Nephron (organoid): Measurements from ENCODE around the gene OSBPL3.

ENCODE experiments used
- H3K27ac Mint-ChIP-seq, 3 experiments: 2 replicates each; pipeline ENCODE4 v1.8.0; 2020; ENCODE audit warnings: mixed read lengths in 3 of 3, mild to moderate bottlenecking in 2 of 3, moderate library complexity in 1 of 3
- H3K27me3 Mint-ChIP-seq: 2 replicates; pipeline ENCODE4 v1.8.0; 2021; ENCODE audit warnings: low read depth, mild to moderate bottlenecking, moderate library complexity, mixed read lengths
- H3K36me3 Mint-ChIP-seq: 2 replicates; pipeline ENCODE4 v1.8.0; 2020; ENCODE audit warnings: low read depth, mixed read lengths
- H3K4me1 Mint-ChIP-seq: 2 replicates; pipeline ENCODE4 v1.8.0; 2020; ENCODE audit warnings: mixed read lengths
- H3K4me3 Mint-ChIP-seq, 3 experiments: 2 replicates each; pipeline ENCODE4 v1.8.0; 2020; ENCODE audit warnings: mild to moderate bottlenecking in 3 of 3, mixed read lengths in 3 of 3, moderate library complexity in 2 of 3
- H3K9me3 Mint-ChIP-seq: 2 replicates; pipeline ENCODE4 v1.8.0; 2020; ENCODE audit warnings: mixed read lengths
- TF ChIP-seq, protein P1 (sequence below), 3 experiments: fragments of 200-600 bp; sonication (generic); IDR thresholded peaks; one replicate each; pipeline ENCODE4 v1.5.0; 2021; ENCODE audit warnings: antibody characterized with exemption in 3 of 3; ENCODE audit not compliant: unreplicated experiment in 3 of 3

The OSBPL3 gene

DNA sequence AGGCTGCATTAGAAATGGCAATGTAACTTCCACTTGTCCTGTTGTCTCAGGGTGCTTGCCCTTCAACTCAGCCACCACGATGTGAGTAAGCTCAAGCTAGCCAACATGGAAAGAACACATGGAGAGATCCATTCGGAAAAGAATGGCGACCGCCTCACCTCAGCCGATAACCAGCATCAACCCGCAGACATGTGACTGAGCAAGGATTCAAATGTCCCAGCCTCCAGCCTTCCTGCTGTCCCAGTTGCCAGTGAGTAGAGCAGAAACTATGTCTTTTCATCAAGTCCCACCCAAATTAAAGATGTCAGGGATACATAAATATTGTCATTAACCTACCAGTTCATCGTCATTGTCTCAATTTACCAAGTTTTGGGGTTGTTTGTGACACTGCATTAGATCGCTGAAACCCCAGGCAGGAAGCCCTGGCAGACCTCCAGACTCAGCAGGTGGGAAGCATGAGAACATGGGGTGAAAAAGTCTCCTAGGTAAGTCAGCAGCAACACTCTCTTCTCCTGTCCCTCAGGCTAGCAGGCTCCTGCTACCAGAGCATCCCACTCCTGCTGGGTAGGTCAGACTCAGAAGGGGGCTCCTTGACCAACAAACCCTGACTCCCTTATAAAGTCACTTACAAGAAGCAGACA lies 67.0 kb downstream of the OSBPL3 start:
- Mint-ChIP-seq H3K4me3 (no peak overlapping the region), H3K9me3 (no peaks in the 10 kb centered on the region), H3K27ac (no peak overlapping the region), H3K36me3 (no peaks in the 10 kb centered on the region), H3K4me1 (peaks cover 12% of the 10 kb centered on the region), H3K27me3 (peaks cover 4% of the 10 kb centered on the region)
- TF ChIP-seq, protein P1, sequence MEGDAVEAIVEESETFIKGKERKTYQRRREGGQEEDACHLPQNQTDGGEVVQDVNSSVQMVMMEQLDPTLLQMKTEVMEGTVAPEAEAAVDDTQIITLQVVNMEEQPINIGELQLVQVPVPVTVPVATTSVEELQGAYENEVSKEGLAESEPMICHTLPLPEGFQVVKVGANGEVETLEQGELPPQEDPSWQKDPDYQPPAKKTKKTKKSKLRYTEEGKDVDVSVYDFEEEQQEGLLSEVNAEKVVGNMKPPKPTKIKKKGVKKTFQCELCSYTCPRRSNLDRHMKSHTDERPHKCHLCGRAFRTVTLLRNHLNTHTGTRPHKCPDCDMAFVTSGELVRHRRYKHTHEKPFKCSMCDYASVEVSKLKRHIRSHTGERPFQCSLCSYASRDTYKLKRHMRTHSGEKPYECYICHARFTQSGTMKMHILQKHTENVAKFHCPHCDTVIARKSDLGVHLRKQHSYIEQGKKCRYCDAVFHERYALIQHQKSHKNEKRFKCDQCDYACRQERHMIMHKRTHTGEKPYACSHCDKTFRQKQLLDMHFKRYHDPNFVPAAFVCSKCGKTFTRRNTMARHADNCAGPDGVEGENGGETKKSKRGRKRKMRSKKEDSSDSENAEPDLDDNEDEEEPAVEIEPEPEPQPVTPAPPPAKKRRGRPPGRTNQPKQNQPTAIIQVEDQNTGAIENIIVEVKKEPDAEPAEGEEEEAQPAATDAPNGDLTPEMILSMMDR (IDR thresholded peaks at IDR 0.05; ENCODE audit: unreplicated experiment in 3 of 3) = no peak

DNA sequence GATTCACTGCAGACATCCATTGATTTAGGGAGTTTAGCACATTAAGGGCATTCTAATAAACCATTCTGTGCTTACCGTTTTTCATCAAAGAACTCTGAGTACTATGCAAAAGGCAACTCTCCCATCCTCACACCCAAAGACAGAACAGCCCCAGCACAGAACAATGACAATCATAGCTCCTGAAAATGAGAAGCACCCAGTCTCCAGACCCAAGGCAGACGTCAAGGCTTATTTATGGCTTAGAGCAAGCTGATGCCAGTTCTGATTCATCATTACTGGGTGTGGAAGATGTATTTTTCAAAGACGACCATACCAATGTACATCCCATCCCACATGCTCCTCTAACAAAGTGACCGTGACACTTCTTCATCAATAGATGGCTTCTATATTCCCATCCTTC lies 67.6 kb downstream of the OSBPL3 start:
- TF ChIP-seq, protein P1 (IDR thresholded peaks at IDR 0.05; ENCODE audit: unreplicated experiment in 3 of 3) = no peak
- no peaks in the 10 kb centered on the region for H3K36me3 Mint-ChIP-seq
- no peak overlapping the region for H3K4me3 Mint-ChIP-seq
- H3K27me3 Mint-ChIP-seq = peaks cover 4% of the 10 kb centered on the region
- peaks cover 12% of the 10 kb centered on the region for H3K4me1 Mint-ChIP-seq
- no peaks in the 10 kb centered on the region for H3K9me3 Mint-ChIP-seq
- H3K27ac Mint-ChIP-seq = no peak overlapping the region

DNA sequence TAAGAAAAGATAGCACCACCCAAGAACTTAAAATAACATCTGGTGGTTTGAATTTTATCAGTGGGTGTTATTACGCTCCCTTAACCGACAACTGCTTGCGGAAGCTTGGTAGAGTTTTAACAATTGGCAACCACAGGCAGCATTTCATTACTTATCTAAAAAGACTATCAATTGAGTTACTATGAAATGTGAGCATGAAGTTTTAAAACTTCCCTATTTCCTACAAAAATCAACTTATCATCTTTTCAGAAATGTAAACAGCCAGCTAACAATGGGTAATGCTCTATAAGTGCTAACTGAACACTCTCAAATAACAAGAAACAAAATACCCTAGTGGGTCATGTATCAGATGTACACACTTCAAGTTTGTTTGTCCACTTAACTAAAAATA lies 68.8 kb downstream of the OSBPL3 start:
- Mint-ChIP-seq H3K27ac (no peak overlapping the region), H3K4me3 (no peak overlapping the region), H3K9me3 (no peaks in the 10 kb centered on the region), H3K36me3 (no peaks in the 10 kb centered on the region), H3K4me1 (peaks cover 12% of the 10 kb centered on the region), H3K27me3 (peaks cover 4% of the 10 kb centered on the region)
- TF ChIP-seq, protein P1 (IDR thresholded peaks at IDR 0.05; ENCODE audit: unreplicated experiment in 3 of 3) = no peak

DNA sequence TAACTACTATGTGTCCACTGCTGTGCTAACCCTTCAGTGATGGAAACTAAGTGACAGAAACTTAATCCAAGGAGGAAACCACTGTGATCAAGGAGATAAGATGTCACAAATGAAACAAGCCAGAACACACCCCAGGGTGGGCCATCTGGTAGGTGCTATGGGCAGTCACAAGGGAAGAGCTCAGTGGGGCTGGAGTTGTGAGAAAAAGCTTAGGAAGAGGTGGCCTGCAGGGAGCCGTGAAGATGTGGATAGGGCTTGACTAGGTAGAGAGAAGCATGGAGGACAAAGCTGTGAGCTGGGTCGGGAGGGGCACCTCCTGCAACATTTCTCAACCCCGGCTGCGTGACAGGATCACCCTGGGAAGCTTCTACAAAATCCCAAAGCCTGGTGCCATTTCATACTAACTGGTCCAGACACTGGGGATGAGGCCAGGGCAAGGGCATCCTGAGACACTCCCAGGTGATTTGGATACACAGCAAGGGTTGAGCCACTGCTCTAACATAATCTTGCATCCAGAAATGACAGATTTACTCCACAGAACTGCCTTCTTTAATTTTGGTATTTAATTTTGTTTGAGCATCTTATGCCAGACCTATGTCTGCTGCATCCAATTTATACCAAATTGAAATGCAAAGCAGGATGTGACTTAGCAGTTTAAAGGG lies 69.3 kb downstream of the OSBPL3 start:
- peaks cover 12% of the 10 kb centered on the region for H3K4me1 Mint-ChIP-seq

DNA sequence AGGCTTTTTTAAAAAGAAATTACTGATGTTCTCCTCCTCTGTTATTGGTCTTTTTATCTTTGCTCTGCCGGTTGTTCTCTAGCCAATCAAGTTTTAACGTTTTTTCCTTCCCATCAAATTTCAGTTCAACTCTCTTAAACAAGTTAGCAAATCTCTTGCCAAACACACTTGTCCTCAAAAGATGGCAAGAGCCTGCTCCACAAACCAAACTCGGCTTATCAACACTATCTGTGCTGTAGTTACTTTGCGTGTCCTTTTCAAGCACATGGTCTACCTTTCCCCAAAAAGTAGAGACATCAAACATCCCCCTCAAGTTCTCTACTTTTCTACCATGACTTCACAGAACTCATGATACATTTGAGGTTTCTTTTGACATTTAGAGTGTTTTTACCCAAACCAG lies 71.3 kb downstream of the OSBPL3 start:
- Mint-ChIP-seq H3K27me3 (peaks cover 4% of the 10 kb centered on the region), H3K4me3 (no peak overlapping the region), H3K4me1 (peaks cover 12% of the 10 kb centered on the region), H3K36me3 (no peaks in the 10 kb centered on the region), H3K27ac (no peak overlapping the region), H3K9me3 (no peaks in the 10 kb centered on the region)
- TF ChIP-seq, protein P1 (IDR thresholded peaks at IDR 0.05; ENCODE audit: unreplicated experiment in 3 of 3) = no peak

More for the DNA sequence above, 69.3 kb downstream of the OSBPL3 start:
- Mint-ChIP-seq H3K9me3 (no peaks in the 10 kb centered on the region), H3K4me3 (no peak overlapping the region), H3K27me3 (peaks cover 4% of the 10 kb centered on the region), H3K36me3 (no peaks in the 10 kb centered on the region), H3K27ac (no peak overlapping the region)
- TF ChIP-seq, protein P1 (IDR thresholded peaks at IDR 0.05; ENCODE audit: unreplicated experiment in 3 of 3) = no peak

DNA sequence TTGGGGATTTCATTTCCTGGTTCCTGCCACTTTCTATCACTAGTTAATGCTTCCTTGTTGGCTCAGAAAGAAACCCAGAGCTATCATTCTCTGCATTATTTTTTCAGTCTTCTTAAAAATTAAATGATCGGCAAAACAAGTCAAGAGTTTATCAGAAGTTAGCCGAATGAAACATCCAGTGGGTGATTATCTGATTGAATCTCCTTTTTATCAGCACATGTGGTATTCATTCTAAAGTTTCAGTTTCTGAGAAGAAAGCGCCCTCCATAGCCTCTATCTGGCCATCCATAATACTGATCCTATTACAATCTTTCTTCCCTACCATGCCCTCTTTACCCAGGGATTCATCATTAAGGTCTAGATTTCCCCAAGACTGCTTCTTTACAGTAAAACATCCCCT lies 71.8 kb downstream of the OSBPL3 start:
- Mint-ChIP-seq H3K4me1 (peaks cover 12% of the 10 kb centered on the region), H3K4me3 (no peak overlapping the region), H3K27ac (no peak overlapping the region), H3K27me3 (peaks cover 4% of the 10 kb centered on the region), H3K36me3 (no peaks in the 10 kb centered on the region), H3K9me3 (no peaks in the 10 kb centered on the region)
- TF ChIP-seq, protein P1 (IDR thresholded peaks at IDR 0.05; ENCODE audit: unreplicated experiment in 3 of 3) = no peak
